DMS 273 (cell line): ENCODE measurements around the gene POU2AF3.
A peak's percentile ranks its signal among the peaks of the same experiment; 100 is the strongest.

Experiments used
- DNase-seq: peaks from one replicate; lab custom pipeline; 2025; ENCODE audit not compliant: unreplicated experiment; lab: John Stamatoyannopoulos, UW

The POU2AF3 gene

GRCh38 chr11:111326824-111327223, 28.5 kb downstream of the POU2AF3 start:
- peak; percentile 21 for DNase-seq

- DNase-seq, result peak; percentile 84
These were observed 29.7 kb downstream of the POU2AF3 start for GRCh38 chr11:111327908-111328624.

- peak; percentile 18 for DNase-seq
These were observed 31.2 kb downstream of the POU2AF3 start for GRCh38 chr11:111329306-111330204.

DNA sequence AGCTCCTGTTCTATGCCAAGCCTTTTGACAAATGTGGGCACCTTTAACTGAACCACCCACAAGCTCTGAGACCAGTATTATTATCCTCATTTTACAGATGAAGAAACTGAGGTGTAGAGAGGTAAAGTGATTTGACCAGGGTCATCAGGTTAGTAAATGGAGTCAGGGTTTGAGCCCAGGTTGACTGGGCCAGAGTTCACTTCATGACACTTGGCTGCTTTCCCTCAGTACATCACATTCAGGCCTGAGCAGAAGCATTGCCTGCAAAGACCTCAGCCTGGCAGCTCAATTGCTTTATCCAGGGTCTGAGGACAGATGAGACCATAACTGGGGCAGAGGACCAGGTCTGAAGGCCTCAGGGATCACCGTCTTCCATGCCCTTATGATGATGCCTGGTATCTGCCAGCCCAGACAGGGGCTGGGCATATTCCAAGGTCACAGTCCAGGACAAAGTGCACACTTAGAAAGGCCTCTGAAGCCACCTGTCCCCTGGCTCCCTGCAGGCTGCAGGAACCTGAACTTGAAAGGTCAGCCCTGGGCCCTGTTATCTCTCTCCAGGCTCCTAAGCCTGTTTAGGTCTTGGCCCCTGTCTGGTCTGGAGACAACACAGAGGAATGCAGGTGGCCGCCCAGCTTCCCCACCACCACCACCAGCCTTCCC, 32.0 kb downstream of the POU2AF3 start:
- no peak for DNase-seq

DNA sequence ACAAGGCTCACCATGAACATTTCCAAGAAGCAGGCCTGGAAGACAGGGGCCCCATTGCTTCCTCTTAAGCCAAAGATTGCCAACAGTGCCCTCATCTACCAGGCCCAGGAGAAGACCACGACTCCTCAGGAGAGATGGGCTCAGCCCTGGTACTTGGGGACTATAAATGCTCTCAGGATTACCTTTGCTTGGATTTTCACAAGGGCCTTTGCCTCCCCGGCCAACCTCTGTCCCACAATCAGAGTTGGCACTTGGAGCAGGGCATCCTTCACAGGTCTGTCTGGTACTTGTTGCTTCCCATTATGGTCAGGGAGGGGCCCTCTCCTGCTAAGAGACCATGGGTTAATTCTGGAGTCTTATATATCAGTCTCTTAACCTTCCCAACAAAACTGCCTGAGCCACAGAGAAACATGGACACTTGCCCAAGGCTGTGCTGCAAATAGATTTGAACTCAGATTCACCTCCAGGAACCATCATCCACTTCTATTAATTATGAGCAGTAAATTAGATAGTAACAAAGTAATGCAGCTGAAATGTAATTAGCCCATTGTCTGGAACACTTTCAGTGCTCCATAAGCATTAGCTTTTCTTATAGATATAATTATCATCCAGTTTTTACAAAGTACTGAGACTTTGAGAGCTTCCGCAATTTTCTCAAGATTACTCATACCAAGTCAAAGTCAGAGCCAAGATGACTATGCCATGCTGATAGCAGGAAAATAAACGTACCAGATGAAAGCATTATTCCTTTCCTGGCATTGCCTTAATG, 33.5 kb downstream of the POU2AF3 start:
- no peak for DNase-seq

- DNase-seq, result peak; percentile 58
These were observed 36.5 kb downstream of the POU2AF3 start for GRCh38 chr11:111334532-111335502.

DNA sequence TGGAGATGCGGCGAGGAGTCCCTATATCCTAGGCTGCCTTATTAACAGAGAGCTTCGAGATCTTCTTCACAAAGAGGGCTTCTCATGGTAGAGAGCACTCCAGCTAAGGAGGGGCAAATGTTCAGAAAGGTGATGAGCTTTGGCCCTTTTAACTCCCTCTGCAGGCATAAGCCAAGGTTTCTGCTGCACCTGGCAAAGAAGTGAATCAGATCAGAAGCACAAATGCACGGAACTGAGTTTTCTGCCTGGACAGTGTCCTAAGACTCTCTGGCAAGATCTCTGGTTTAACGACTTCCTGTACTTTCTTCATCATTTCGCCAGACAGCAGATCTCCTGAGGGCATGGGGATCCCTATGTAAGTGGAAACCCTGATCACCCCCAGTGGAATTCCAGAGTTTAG, 37.2 kb downstream of the POU2AF3 start:
- DNase-seq, result no peak

DNA sequence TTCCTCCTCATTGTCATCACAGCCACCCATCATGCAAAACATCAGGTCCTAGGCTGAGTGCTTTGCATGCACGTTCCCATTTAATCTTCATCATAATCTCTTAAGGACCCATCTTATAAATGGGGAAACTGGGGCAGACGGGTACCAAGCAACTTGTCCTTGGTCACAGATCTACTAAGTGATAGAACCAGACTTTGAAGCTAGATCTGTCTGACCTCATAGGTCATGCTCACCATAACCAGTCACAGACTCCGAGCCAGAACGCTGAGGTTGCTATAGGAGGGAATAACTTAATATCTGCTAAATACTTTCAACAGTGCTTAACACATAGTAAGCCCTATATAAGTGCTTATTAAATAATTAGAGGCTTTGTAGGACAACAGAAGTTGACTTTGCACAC, 37.7 kb downstream of the POU2AF3 start:
- peak; percentile 9 for DNase-seq

DNA sequence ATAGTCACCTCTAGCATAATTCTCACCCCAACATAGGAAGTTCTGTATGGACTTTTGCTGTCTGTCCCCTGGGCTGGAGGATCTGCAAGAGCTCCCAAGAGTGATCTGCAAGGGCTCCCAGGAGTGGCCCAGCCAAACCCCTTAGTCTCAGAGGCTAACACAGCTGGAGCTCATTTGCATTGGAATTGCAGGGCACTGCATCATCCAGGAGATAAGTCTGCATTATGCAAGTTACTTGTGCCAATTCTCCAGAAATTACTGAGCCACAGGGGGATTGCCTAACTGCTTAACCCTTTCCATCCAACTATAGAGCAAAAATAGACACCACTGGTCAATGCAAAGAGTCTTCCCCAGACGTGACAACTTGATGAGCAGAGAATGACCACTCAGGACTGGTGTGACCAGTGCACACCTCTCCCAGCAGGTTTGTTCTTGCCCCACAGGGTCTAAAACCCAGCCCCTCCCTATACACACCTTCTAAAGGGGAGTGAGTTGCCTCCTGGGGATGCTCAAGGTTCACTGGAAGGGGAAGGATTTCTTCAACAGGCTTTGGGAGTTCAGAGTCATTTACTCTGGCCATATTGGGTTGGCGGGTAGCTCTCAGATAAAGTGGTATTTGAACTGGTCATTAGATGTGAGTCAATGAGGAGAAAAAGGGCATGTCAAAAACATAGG, 38.4 kb downstream of the POU2AF3 start:
- peak; percentile 71 for DNase-seq

DNA sequence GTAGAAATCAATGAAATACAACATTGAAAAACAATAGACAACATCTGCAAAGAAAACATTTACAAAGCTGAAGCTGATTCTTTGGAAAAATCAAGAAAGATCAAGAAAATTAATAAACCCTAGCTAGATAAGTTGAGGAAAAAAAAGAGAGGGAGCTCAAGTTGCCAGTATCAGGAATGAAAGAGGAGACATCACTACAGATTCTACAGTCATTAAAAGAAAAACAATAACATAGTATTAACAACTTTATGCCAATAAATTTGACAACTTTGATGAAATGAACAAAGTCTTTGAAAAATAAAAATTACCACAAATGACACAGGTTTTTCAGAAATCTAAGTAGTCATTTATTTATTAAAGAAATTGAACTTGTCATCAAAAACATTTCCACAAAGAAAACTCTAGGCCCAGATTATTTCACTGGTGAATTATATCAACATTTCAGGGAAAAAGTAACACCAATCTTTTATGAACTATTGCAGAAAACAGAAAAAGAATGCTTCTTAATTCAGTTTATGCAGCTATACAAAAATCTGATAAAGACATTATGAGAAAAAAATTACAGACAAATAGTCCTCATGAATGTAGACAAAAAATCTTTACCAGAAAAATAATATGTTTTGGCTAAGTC, 41.5 kb downstream of the POU2AF3 start:
- DNase-seq, result no peak

DNA sequence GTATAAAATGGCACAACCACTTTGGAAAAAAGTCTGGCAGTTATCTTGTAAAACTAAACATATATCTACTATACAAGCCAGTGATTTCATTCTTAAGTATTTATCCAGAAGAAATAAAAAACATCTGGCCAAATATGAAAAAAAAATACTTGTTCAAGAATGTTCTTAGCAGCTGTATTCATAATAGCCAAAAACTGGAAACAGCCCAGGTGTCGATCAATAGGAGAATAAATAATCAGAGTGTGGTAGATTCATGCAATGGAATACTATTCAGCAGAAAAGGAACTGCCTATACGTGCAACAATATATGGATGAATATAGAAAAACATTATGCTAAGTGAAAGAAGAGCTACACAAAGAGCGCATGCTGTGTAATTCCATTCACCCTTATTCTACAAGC, 44.0 kb downstream of the POU2AF3 start:
- DNase-seq, result no peak

GRCh38 chr11:111344032-111344431, 45.7 kb downstream of the POU2AF3 start:
- DNase-seq, result peak; percentile 24

DNA sequence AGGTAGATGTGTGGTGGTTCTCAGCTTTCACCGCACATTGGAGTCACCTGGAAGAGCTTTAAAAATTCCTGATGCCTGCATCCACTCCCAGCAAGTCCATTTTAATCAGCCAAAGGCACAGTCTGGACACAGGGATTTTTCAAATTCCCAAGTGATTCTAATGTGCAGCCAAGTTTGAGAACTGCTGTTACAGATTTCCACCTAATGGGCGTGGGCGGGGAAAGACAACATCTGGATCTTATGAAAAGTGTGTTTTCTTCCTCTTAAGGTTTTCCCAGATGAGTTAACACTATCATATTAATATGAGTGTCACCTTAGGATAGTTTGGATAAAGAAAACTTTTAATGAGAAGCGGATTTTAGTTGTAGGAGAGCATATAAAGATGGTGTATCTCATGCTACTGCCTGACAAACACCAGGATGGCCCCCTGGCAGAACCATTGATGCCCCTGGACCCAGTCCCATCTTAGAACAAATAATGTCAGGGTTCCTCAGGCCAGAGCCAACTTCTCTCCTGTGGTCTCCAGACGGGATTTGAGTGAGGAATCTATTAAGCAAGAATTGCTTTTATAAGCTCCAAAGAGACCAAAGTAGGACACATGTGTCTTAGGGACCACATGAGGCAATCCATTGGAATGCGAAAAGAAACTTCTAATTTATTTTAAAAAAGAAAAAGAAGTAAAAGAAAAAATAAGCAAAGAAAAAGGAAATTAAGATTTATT, 48.8 kb downstream of the POU2AF3 start:
- no peak for DNase-seq

GRCh38 chr11:111347723-111348115, 49.4 kb downstream of the POU2AF3 start:
- no peak for DNase-seq

GRCh38 chr11:111348147-111348546, 49.8 kb downstream of the POU2AF3 start:
- no peak for DNase-seq

GRCh38 chr11:111349191-111349695, 50.9 kb downstream of the POU2AF3 start:
- DNase-seq, result no peak

- DNase-seq, result no peak
These were observed 52.5 kb downstream of the POU2AF3 start for GRCh38 chr11:111350811-111351210.
